GM19240 (cell line): Measurements from ENCODE around the gene FAM151A.

ENCODE experiments used
- DNase-seq: peaks from one replicate; pipeline ENCODE4 v3.0.0; 2011; ENCODE audit warnings: low spot score; ENCODE audit not compliant: insufficient read length

Gene FAM151A

DNA sequence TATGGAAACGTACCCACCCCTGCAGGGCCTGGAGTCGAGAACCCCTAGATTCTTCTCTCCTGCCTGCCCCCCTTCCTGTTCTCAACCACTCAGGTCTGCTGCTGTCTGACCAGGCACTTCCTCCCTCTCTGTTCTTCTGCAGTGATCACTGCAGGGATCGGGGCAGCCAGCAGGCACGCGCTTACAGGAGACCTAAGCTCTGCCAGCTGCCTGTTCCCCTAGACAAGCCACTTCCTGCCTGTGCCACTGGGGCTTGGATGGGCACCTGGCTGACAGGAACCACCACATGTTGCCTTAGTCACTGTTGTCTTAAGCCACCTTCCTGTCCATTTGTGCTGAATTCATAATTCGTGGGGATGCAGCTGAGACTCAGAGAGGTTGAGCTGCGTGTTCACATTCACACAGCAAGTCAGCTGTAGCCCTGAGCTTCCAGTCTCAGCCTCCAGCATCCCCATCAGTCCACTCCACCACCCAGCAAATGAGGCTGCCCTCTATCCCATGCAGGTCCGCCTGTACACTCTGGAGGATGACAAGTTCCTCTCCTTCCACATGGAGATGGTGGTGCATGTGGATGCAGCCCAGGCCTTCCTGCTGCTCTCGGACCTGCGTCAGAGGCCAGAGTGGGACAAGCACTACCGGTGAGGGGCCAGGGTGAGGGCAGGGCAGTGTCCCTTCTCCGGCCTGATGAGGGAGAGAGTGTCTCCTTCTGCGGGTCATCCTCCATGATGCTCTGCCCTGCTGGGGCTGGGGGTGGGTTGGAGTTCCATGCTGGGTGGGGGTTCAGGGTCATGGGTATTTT, 18.6 kb downstream of the FAM151A start:
- DNase-seq, result no peak

DNA sequence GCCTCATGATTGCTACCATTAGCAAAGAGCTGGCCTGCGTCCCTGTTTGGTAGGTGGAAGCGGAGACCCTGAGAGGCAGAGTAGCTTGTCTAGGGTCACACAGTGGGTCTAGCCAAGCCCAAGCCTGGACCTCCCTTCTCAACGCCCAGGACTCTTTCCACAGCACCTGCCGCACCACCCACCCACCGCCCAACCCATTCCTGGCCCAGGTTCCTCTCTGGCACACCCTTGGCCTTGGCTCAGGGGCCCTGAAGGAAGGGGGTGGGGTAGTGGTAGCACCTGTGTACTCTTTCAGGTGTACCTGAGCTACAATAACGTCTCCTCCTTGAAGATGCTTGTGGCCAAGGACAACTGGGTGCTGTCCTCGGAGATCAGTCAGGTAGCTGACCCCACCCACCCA, 19.3 kb downstream of the FAM151A start:
- DNase-seq, result no peak

- DNase-seq, result no peak
Observed at GRCh38 chr1:54603241-54603640, 20.1 kb downstream of the FAM151A start.

DNA sequence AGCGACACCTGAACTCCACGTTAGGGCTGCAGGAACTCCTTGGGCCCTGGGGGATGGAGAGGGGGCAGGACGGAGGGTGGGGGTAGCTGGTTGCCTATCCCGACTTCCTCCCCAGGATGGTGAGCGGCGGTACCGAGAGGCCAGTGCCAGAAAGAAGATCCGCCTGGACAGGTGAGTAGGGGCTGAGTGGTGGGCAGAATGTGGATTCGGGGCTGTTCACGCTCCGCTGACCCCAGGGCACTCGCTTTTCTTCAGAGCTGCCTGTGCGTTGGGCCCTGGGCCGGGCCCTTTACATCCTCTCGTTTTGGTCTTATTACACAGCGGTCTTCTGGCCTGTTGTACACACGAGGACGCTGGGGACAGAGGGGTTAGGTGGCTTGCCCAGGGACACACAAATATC, 20.8 kb downstream of the FAM151A start:
- DNase-seq, result no peak

DNA sequence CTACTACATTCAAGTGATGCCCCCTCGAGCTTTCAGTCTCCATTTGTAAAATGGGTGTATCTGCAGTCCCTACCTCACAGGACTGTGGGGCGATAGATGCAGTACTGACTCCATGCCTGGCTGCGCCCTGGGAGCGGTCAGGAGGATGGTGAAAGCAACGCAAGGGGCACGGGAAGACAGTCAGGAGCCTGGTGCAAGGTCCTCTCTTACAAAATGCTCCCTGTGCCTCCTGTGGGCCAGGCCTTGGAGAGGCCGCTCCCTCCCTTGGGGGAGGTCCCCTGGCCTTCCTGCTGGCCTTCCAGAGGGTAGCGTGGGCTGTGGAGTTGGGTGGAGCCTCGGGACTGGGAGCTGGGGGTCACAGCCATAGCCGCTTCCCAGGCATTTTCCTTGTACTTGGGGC, 21.6 kb downstream of the FAM151A start:
- no peak for DNase-seq

DNA sequence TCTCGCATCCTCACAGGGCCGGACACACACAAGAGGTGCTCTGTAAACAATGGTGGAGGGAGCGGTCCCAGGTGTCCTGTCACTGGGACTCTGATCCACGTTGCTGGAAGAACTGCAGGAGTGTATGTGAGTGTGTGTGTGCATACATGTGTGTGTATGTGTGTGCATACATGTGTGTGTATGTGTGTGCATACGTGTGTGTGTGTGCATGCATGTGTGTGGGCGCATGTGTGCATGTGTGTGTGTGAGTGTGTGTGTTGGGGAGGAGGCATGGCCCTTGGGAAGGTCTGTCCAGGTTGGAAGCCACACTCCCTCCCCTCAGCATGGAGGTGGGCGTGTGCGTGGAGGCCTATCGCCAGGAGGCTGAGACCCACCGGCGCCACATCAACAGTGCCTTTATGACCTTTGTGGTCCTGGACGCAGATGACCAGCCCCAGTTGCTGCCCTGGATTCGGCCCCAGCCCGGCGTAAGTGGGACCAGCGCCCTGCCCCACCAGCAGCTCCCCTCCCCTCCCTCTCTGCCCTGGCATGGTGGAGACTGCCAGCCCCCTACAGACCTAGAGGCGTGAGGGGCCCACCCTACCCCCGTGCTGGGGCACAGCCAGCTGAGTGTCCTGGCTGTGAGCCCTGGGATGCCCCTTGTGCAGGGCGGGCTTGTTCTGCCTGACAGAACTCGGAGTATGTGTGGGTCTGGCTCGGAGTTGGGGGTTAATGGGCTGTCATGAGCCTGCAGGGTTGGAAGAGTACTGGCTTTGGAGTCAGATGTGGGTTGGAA, 22.2 kb downstream of the FAM151A start:
- DNase-seq, result no peak

- no peak for DNase-seq
Observed at GRCh38 chr1:54599211-54599823, 24.0 kb downstream of the FAM151A start.

GRCh38 chr1:54597455-54598030, 25.8 kb downstream of the FAM151A start:
- DNase-seq, result no peak

- DNase-seq, result no peak
Observed at GRCh38 chr1:54596756-54597155, 26.6 kb downstream of the FAM151A start.

GRCh38 chr1:54595956-54596498, 27.3 kb downstream of the FAM151A start:
- no peak for DNase-seq

DNA sequence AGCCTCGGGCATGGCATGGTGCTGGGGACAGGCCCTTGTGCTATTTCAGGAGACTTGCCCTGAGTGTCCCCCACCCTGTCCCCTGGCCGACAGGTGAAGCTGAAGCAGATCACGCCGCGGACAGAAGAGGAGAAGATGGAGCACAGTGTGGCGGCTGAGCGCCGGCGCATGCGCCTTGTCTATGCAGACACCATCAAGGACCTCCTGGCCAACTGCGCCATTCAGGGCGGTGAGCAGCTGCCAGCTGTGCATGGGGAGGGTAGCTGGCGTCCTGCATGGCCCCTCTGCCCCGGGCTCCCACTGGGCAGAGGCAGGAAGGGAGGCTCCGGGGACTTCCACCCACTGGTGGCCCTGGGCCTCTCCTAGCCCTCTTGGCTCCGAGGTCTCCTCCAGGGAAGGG, 28.9 kb downstream of the FAM151A start:
- no peak for DNase-seq

- no peak for DNase-seq
Observed at GRCh38 chr1:54593571-54594160, 29.7 kb downstream of the FAM151A start.

GRCh38 chr1:54591127-54591756, 32.1 kb downstream of the FAM151A start:
- DNase-seq, result no peak

- DNase-seq, result no peak
Observed at GRCh38 chr1:54588377-54588776, 34.9 kb downstream of the FAM151A start.

- no peak for DNase-seq
Observed at GRCh38 chr1:54585181-54586066, 37.9 kb downstream of the FAM151A start.

- DNase-seq, result no peak
Observed at GRCh38 chr1:54584575-54584974, 38.8 kb downstream of the FAM151A start.

DNA sequence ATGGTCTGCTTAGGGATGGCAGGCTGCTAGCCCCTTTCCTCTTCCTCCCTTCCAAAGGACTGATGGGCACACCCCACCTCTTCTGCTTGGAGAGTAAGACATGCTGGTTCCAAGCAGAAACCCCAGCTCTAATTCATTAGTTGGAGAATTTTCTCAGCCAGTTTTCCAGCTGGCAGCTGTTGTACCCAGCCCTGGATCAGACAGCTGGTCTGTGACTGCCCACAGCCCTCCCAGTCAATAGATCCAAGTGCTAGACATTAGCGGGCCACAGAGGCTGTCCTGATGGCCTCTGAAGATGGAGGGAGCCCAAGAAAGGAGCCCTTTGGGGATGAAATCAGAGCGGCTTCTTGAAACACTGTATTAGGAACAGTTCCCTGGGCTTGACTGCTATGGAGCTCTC, 39.5 kb downstream of the FAM151A start:
- DNase-seq, result no peak

DNA sequence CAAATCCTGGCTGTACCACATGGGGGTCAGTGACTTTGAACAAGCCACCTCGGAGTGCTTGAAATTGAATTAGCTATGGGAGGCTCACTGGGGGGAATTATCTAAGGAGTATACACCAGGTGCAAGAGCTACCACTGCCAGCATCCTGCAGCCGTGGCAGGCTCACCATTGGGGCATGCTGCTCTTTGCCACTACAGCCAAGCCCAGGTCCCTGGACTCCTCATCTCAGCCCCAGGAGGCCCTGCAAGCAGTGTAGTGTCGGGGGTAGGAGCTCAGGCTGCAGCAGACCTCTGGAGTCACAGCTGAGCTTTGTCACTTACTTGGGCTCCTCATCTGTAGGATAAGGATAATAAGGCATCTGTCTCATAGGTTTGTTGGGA, 40.0 kb downstream of the FAM151A start:
- no peak for DNase-seq

DNA sequence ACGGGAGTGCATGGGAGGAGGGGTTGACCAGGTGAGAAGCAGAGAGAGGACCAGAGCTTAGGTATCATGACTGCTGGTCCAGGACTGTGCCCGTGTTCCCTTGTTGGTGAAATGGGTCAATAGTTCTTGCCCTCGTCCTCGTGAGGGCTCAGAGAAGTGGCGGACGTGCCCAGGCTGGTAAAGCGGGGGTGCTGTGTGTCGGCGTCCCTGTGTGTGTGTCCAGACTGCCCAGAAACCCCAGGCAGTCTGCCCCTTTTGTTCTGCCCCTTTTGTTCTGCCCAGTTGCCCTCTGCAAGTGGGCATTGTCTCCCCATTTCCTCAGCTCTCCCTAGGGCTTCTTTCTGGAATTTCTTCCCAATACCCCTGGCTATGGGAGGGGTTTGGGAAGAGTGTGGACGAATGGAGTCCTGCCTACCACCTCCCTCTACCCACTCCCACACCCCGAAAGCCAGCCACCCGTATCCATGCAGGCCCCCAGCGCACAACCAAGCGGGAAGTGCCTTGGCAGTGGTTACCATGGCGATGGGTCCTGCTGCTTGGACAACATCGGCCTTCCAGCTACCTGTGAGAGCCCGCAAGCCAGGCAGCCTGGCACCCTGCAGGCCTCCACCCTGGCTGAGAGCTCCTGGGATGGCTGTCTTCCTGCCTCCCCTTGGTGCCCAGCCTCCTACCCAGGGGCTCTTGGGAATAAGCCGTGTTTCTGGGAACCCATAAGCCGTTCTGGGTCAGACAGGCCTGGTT, 40.6 kb downstream of the FAM151A start:
- DNase-seq, result no peak
